ENCODE data around the gene FSCB.
"Not testable (repeated sequence)": the region's sequence is repeated elsewhere in the genome, so short reads cannot be mapped to it uniquely, and the experiment has no call there.

The FSCB gene

DNA sequence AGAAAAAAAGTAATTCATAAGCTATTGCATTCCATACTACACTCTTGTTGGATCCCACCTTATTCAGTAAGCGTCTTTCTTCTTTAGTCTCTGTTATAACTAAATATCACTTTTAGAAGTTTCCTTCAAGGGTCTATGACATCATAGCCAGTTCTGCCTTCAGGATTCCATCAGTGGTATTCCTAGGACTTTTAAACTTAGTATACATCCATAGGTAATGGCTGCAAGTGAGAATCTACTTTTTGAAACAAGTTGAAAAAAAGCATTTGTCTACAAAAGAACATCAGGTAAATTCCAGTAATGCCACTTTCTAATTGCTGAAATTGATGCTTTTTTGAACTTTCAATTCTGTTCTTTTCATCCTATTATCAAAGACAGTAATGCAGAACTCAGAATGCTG is at the start of gene FSCB:
Gene FSCB (minus strand): TSS at position 101 of the 400 bp plus-strand sequence. CDS start 296 bp downstream, outside the sequence.
- intact Hi-C loops (cut with DNase I): no loop called here
- no peak for DNase-seq

DNA sequence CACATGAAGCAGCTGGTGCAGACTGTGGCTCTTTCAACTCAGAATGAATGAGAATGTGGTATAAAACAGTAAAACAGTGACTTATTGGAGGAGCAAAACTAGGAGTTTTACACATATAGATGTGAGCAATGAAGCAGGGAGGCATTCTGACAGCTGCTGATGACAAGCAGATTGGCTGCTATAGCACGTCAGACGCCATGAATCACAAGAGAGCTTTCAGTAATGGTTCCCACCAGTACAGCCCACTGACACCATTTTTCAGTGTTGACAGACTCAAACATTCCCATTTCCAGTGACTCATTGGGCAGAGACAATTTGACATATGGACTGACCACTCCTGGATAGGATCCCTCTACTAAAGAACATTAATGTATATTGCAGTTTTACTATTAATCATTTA is 24.6 kb upstream of the FSCB start:
- no peak for DNase-seq
- intact Hi-C loops (cut with DNase I): no loop called here

- intact Hi-C loops (cut with DNase I): no loop called here
- no peak for DNase-seq
Observed at GRCh38 chr14:44530475-44530874, 23.4 kb upstream of the FSCB start.

DNA sequence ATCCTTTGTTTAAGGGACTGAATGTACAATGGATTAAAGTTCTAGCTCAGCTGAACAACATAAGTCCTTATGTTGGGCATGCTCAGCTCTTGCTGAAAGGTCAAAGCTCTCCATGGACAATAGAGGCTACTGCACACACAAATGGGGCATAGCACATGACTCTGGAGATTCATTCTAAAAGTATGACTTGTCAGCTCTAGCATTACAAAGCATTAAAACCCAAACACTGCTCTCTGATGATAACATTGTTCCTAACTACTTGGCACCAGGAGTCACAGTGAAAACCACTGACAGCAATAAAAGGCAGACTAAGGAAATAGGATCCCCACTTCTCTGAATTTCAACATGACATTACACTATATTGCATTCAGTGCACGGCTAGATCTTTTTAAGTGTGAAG is 21.9 kb upstream of the FSCB start:
- intact Hi-C loops (cut with DNase I): no loop called here
- DNase-seq: peak in 1 of 10 donors; percentile 10

DNA sequence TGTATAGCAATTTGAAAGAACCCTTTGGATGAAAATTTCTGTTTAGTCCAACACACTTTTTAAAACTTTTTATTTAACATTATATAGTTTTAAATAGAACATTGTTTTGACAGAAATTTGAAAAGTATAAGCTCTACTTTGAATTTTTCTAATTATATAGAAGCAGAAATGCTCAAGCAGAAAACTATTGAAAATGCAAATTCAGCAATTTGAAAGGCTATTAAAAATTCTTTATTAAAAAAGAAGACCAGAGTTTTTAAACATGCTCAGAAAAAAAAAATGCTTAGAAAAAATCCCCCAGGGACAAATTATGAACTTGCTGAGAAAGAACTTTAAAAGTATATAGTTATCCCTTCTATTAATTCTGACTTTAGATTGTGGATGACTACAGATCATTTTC is 21.1 kb upstream of the FSCB start:
- DNase-seq: no peak
- intact Hi-C loops (cut with DNase I): no loop called here

DNA sequence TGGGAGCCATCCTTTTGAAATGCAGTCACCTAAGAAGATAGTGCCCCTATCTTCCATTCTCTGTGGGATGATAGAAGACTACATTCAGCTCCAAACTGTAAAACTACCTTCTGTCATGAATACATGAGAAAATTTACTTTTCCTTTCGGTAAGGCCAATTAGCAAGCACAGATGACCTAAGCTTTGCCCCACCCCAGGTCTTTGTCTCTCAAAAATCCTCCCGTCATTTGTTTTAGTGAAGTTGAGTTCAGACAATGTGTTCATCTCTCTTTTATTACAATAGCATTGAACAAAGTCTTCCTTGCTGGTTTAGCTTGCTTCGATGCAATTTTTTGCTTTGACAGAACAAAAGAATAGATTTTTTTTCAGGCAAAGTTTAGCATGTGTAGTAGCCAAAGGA is 18.2 kb upstream of the FSCB start:
- DNase-seq: no peak
- intact Hi-C loops (cut with DNase I): no loop called here

- DNase-seq; intact Hi-C loops (cut with DNase I): not testable (repeated sequence)
Observed at GRCh38 chr14:44515668-44516067, 8.6 kb upstream of the FSCB start.

DNA sequence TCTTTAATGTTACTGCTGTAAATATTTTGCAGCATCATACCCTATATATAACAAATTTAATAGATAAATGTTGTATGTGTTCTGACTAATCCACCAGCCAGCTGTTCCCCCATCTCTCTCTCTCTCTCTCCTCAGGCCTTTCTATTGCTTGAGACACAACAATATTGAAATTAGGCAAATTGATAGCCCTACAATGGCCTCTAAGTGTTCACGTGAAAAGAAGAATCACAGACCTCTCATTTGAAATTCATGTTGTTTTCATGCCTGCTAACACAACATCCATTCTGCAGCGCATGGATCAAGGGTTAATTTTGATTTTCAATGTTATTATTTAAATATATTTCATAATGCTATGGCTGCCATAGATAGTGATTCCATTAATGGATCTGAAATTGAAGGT is 1.8 kb upstream of the FSCB start:
- DNase-seq: no peak
- intact Hi-C loops (cut with DNase I): no loop called here

GRCh38 chr14:44505588-44505987 is 1.5 kb downstream of the FSCB start:
- DNase-seq: no peak
- intact Hi-C loops (cut with DNase I): no loop called here

DNA sequence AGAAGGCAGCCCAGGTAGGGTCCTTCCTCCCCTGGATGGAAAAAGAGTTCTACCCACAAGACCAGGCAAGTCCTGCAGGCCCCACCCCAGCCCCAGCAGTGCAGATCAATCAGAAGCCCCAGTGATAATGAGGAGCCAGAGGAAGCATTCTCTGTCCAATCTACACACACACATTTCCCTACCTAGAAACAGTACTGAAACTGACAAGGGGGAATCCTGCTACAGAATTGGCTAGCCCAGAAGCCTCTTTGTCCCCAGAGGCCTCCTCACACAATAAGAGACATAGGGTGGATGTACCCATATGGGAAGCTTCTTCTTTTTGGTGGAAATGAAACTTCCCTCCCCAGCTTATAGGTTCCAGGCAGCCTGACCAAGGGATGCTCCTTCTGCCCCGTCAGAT is 9.9 kb downstream of the FSCB start:
- no peak for DNase-seq
- intact Hi-C loops (cut with DNase I): no loop called here

DNA sequence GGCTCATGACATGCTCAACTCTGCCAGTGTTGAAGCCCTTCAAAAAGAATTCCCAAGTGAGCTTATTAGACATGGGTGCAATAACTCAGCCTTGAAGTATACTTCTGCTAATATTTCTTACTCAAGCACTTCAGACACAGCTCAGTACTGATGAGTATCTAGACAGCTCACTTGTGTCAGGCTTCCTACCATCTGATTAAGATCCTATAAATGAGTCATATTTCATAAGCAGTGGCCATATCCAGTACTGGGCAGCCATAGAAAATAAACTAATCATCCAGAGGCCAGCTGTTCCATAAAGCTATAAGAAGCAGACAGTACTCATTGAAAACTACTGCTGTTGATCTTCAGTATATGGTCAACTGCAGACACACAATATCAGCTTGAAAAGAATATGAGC is 12.9 kb downstream of the FSCB start:
- DNase-seq: no peak
- intact Hi-C loops (cut with DNase I): no loop called here

DNA sequence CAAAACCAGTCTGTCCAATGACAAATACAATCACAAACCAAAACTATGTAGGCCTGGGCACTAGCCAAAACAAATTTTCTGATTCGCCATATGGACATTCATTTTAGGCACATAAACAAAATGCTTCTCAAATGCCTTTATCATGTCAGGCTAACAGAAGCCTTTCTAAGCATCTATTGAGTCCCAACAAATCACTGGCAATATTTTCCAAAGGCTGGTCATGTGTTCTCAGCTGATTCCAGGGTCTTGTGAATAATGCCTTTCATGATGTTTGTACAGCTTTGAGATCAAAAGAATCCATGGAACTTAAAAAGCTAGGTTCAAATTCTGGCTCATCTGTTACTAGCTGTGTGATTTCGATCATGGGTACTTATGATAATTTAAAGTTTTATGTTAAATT is 16.1 kb downstream of the FSCB start:
- intact Hi-C loops (cut with DNase I): no loop called here
- no peak for DNase-seq

GRCh38 chr14:44477953-44478352 is 29.1 kb downstream of the FSCB start:
- intact Hi-C loops (cut with DNase I): no loop called here
- DNase-seq: no peak

GRCh38 chr14:44468771-44469170 is 38.3 kb downstream of the FSCB start:
- intact Hi-C loops (cut with DNase I): no loop called here
- no peak for DNase-seq

DNA sequence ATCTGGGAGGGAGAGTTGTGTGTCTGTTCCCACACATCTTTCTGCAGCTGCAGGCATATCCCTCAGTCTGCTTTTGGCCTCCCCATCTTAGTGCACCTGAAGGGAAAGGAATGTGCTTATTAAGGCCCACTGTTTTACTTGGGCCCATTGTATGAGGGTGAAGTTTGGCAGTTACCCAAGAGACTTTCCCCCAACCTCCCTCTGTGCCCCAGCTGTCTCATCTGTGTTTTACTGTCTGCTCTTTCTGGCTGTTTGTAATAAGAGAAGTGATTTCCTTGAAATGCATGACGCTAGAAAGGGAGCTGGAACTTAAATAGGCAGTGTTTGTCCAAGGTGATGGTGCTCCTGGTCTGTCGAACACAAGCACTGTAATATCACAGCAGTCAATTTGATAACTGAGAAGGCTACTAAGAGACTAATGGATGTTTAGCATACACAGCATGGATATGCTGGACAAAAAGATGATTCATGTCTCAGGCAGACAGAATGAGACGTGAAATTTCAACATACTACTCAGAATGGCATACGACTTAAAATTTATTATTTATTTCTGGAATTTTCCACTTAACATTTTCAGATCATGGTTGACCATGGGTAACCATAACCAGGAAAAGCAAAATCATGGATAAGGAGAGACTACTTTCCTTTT is 43.6 kb downstream of the FSCB start:
- intact Hi-C loops (cut with DNase I): no loop called here
- DNase-seq: no peak

DNA sequence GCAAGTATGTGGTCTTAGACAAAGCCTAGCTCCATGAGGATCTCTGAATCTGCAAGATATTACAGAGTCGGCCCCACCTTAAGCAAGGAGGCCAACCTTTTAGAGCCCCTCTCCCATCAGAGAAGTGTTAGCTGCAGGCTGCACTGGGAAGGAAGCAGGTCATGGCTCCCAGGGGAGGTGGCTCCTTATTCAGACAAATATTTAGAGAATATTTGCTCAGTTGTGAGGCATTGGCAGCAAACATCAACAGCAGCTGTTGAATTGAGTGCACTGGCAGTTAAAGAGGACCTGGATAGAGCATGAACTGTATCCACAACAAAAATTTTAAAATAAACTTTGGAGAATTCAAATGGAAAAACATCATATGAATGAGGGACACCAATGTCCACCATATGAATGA is 44.7 kb downstream of the FSCB start:
- intact Hi-C loops (cut with DNase I): no loop called here
- DNase-seq: no peak

DNA sequence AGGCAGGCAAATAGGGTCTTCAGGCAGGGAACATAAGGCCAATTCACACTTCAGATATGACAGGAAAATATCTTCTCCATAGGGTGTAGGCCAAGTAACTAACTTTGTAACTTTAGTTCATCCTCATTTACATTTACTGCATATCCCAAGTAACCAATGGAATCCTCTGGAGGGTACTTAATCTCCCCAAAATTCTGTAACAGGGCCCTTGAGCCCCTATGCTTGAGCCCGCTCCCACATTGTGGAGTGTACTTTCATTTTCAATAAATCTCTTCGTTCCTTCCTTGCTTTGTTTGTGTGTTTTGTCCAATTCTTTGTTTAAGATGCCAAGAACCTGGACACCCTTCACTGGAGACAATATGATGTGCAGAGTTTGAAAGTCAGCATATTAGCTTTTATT is 45.3 kb downstream of the FSCB start:
- intact Hi-C loops (cut with DNase I): no loop called here
- no peak for DNase-seq
